HG03460 (cell line): ENCODE data around the gene SLCO4A1.
"Not testable (repeated sequence)": the region's sequence is repeated elsewhere in the genome, so short reads cannot be mapped to it uniquely, and the experiment has no call there.

Experiments
- ATAC-seq: cut with Tn5 transposase; IDR thresholded peaks from one replicate; pipeline ENCODE4 v1.9.1; 2021; ENCODE audit not compliant: unreplicated experiment

The SLCO4A1 gene

DNA sequence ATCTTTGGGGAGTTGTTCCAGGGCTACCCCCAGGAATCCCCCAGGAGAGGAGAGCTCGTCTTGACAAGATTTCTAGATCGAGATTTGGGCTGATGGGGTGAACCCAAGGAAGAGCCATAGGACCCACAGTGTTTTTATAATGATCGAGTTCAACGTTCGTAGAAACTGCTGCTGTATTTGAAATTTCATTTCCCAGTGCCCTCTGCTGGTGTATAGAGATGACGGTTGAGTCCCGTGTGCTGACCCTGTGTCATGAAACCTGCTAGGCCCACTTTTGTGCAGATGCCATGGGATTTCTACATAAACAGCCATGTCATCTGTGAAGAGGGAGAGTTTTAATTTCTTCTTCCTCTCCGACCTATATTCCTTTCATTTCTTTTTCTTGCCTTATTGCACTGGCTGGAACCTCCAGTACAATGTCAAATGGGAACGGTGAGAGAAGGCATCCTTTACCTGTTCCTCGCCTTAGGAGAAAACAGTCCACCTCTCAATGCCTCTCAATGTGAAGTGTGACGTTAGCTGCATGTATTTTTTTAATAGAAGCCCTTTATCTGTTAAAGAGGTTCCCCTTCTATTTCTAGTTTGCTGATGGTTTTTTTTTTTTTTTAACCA is 37.8 kb downstream of the SLCO4A1 start:
- ATAC-seq = no peak

DNA sequence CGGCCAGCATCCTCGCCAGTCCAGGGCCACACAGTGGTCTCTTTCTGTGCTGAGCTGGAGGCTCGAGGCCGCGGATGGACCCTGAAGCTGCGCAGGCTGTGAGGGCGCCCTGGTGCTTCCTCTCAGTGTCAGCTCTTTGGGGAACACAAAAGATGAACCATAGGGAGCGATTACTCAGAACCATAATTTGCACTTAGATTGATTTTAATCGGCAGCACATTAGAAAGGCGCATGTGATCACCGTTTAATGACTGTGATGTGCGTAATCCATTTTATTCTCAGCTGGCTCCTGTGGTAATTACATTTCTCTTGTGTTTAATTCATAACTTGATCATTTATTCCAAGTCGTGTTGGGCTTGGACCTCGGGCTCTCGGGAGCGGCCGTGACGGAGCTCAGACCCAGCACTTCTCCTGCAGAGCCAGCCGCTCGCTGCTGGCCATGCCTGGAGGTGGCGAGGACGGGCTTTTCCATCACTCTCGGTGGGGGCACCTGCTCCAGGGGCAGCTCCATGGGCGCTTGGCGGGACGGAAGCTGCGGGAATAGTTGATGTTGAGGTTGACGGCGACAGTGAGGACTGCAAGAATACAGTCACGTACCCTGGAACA is 40.7 kb downstream of the SLCO4A1 start:
- no peak for ATAC-seq

- not testable (repeated sequence) for ATAC-seq
Observed at GRCh38 chr20:62683660-62684322, 41.5 kb downstream of the SLCO4A1 start.

DNA sequence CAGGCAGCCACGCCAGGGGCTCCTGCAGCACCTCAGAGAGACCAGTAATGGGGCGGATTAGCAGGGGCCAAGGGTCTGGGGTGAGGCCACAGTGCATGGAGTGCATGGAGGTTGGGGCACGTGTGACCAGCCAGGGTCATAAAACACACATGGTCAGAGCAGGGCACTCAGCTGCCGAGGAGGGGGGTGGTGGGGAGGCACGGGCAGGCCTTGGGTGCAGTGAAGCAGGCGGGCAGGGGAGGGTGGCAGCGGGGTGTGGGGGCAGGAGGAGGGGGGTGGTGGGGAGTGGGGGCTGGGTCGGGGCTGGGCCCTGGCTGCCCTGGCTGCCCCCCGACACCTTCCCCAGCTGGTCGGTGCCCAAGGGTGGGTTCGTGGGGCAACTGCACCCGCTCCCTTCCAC is 42.7 kb downstream of the SLCO4A1 start:
- no peak for ATAC-seq

DNA sequence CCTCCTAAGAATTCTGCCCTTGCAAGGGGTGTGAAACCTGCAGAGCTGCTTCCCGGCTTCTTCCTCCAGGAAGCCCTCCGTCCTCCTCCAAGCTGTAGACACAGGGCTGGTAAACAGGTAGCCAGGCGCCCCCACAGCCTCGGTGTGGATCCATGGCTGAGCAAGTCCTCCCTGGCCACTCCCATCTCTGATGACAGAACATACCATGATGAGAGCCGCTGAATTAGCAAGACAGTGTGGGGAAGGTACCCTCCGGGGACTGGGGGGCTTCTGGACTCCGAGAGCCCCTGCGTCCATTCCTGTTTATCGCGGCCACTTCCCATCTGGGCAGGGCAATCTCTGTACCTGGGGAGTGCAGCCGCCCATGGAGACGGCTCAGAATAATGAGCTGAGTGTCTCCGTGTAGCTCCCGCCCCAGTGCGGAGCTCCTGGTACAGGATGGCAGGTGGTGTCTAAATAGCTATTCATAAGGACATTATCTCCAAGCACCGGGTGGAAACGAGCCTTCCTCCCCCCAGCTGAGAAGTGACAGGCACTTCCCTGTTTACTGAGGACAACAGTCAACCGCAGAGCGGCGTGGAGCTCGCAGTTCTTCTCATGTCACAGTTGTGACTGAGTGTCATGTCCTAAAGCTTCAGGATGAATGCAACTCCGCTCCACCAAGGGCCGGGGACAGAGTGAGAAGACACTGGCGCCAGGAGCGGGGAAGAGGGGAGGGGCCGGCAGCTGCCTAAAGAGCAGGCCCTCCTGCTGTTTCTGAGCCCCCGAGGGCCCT is 43.7 kb downstream of the SLCO4A1 start:
- ATAC-seq = no peak

DNA sequence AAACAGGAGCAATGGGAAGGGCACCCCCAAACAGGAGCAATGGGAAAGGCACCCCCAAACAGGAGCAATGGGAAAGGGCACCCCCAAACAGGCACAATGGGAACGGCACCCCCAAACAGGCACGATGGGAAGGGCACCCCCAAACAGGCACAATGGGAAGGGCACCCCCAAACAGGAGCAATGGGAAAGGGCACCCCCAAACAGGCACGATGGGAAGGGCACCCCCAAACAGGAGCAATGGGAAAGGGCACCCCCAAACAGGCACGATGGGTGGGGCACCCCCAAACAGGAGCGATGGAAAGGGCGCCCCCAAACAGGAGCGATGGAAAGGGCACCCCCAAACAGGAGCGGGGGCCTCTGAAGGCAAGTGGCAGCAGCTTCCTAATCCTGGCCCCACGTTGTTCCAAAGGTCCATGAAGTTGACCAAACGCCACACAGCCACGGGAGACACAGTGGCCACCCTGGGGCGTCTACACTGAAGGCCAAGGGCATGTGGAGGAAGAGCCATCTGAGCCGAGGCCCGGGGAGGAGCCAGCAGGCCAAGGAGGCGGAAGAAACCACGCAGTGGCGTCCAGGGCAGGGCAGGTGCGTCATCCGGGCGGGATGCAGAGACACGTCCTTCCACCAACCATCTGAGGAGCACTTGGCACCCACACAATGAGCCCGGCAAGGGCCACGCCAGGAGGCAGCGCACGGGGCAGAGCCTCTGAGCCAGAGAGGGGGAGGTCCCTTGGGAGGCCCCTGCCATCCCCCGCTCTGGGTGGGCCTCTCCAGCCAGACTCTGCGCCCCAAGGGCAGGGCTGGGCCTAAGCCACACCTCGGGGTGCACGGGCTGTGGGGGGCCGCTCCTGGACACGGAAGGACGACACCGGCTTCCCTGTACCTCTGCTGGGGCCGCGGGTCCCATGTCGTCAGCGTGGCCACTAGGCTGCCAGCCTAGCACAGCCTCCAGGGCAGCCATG is 44.8 kb downstream of the SLCO4A1 start:
- ATAC-seq = no peak

GRCh38 chr20:62688083-62688482 is 45.8 kb downstream of the SLCO4A1 start:
- ATAC-seq = no peak

GRCh38 chr20:62688855-62689460 is 46.7 kb downstream of the SLCO4A1 start:
- ATAC-seq = no peak

- ATAC-seq = no peak
Observed at GRCh38 chr20:62689861-62690260, 47.6 kb downstream of the SLCO4A1 start.

GRCh38 chr20:62690261-62690820 is 48.0 kb downstream of the SLCO4A1 start:
- no peak for ATAC-seq

GRCh38 chr20:62691487-62691886 is 49.2 kb downstream of the SLCO4A1 start:
- no peak for ATAC-seq

GRCh38 chr20:62692176-62692575 is 49.9 kb downstream of the SLCO4A1 start:
- no peak for ATAC-seq

DNA sequence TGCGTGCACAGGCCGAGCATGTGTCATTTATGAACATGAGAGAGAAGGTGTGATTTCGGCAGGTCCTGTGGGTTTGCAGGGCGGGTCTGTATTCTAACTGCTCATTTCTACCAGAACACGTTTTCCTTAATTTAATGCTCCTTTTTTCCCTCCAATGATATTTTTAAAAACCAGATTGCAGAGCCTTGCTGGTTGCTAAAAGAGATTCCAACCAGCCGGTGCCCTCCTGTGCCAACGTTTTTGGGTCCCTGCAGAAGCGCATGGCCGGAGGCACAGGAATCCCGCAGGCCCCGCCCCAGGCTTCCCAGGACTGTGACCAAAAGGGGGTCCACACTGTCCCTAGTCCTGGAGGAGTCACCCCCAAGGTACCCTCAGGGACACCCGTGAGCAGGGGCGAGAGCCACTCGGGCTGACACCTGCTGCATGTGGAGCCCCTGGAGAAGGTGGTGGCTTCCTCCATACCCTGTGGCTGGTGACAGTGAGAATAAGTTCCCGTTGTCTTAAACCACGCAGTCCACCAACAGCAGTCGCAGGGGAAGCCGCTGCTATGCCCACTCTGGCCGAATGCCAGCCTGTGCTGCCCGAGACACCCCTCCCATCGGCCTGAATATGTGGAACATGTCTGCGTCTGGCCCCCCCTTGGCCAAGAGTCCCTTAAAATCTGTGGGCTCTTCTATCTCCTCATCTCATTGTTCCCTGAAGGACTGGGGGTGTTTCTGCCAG is 50.7 kb downstream of the SLCO4A1 start:
- ATAC-seq = no peak

- ATAC-seq = no peak
Observed at GRCh38 chr20:62693524-62693922, 51.2 kb downstream of the SLCO4A1 start.

DNA sequence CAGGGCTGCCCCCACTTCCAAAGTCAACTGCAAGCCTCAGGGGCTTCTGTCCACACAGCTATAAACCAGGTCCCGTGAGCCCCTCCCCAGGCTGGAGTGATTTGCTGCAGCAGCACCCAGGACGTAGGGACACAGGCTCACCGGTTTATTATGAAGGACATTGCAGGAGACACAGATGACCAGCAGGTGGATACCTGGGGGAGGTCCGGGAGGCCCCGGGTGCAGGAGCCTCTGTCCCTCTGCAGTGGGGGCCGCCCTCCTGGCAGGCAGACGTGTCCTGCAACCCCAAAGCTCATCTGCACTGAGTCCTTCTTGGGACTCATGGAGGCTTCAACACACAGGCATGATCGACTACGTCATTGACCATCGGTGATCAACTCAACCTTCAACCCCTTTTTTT is 51.8 kb downstream of the SLCO4A1 start:
- no peak for ATAC-seq

DNA sequence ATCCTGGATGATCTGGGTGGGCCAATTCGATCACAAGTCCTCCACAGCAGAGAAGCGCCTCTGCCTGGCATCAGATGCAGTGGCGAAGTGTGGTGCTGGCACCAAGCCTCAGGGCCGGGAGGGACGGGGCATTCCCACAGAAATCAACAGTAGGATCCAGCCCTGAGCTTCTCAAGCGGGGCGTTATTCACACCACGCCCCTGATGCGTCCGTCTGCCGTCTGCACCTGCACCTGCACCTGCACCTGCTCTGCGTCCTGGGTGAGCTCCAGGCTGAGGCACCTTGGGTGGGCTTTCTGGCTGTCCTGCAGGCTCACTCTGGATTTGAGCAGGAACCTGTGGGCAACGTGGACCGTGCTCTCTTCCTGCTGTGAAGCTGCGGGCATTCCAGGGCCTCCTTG is 52.6 kb downstream of the SLCO4A1 start:
- ATAC-seq = no peak

DNA sequence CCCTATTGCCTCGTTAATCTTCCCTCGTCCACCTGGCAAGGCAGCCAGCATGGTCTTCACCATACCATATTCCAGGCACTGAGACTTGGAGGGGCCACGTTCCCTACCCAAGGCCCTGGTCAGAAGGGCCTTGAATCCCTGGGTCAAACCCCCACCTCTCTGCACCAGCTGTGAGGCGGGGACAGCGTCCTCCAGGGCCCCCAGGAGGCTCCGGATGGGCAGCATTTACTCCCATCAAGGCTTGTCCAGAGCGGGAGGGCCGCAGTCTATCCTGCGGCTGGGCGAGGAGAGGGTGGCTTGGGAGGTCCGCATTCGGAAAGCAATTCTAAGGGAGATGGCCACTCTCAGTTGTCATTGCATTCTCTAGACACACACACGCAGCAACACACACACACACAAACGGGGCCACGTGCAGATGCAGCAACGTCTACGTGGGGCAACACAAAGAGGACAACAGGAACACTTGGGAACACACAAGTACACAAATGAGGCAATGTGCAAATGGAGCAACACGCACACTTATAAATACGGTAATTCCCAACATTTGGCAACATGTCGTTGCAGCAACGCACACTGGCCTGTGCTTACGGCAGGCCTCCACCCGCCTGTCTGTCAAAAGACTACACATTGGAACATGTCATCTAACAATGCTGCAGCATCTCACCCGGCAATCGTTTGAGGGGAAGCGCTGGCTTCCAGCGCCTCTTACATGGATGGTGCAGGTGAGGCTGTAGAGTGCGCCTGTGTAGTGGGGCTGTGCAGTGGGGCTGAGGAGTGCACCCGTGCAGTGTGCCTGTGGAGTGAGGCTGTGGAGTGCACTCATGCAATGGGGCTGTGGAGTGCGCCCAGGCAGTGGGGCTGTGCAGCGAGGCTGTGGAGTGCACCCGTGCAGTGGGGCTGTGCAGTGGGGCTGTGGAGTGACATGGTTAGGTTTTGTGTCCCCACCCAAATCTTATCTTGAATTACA is 53.4 kb downstream of the SLCO4A1 start:
- ATAC-seq = no peak

- no peak for ATAC-seq
Observed at GRCh38 chr20:62696434-62696957, 54.2 kb downstream of the SLCO4A1 start.
